Measurements from ENCODE around the gene DCUN1D2.

The DCUN1D2 gene

DNA sequence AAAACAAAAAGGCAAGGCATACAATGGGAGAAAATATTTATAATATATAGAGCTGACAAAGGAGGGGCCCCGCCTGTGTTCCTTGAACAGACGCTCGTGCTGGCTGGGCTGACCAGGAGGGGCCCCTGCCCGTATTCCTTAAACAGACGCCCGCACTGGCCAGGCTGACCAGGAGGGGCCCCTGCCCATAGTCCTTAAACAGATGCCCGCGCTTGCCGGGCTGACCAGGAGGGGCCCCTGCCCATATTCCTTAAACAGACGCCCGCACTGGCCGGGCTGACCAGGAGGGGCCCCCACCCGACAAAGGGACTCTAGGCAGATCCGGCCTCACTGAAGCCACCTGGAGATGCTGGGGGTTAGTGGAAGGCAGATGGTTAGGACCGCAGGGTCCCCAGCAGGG lies 46.5 kb downstream of the DCUN1D2 start:
- no peaks in the 10 kb centered on the region for H3K9me2 ChIP-seq (replicated peaks; ENCODE audit: insufficient read depth, low read length)
- H3K9ac ChIP-seq (ENCODE audit: low read length), result no peak overlapping the region
- no peaks in the 10 kb centered on the region for H3K4me1 ChIP-seq (ENCODE audit: low read length)
- H4K20me1 ChIP-seq (ENCODE audit: insufficient read depth, low read length), result no peaks in the 10 kb centered on the region
- no peaks in the 10 kb centered on the region for H3K79me2 ChIP-seq (ENCODE audit: low read length)
- TF ChIP-seq CTCF (IDR thresholded peaks at IDR 0.05; ENCODE audit: low read length) (no peak), EZH2 (optimal IDR thresholded peaks at IDR 0.05; ENCODE audit: low read depth, low read length) (no peak), EZH2phosphoT487 (IDR thresholded peaks at IDR 0.05; ENCODE audit: low read length) (no peak)
- no peak overlapping the region for H3K4me3 ChIP-seq (ENCODE audit: low read length)
- DNase-seq, result no peak
- H2AFZ ChIP-seq (ENCODE audit: low read length), result no peak overlapping the region
- H3F3A ChIP-seq (ENCODE audit: insufficient read depth, low read length), result no peaks in the 10 kb centered on the region
- no peaks in the 10 kb centered on the region for H3K9me3 ChIP-seq (replicated peaks; ENCODE audit: insufficient read depth, low read length)
- no peak overlapping the region for H3K4me2 ChIP-seq (ENCODE audit: low read depth, low read length)
- H3K27ac ChIP-seq (ENCODE audit: low read length), result no peak overlapping the region
- no peaks in the 10 kb centered on the region for H3K36me3 ChIP-seq (replicated peaks; ENCODE audit: insufficient read depth, low read length)
- H3K27me3 ChIP-seq (replicated peaks; ENCODE audit: insufficient read depth, low read length), result no peaks in the 10 kb centered on the region

GRCh38 chr13:113442985-113443362 lies 47.5 kb downstream of the DCUN1D2 start:
- no peak overlapping the region for H3K9ac ChIP-seq (ENCODE audit: low read length)
- no peaks in the 10 kb centered on the region for H3K9me3 ChIP-seq (replicated peaks; ENCODE audit: insufficient read depth, low read length)
- no peaks in the 10 kb centered on the region for H3F3A ChIP-seq (ENCODE audit: insufficient read depth, low read length)
- TF ChIP-seq CTCF (IDR thresholded peaks at IDR 0.05; ENCODE audit: low read length) (no peak), EZH2 (optimal IDR thresholded peaks at IDR 0.05; ENCODE audit: low read depth, low read length) (no peak), EZH2phosphoT487 (IDR thresholded peaks at IDR 0.05; ENCODE audit: low read length) (no peak)
- no peak overlapping the region for H2AFZ ChIP-seq (ENCODE audit: low read length)
- no peak overlapping the region for H3K27ac ChIP-seq (ENCODE audit: low read length)
- DNase-seq, result no peak
- H3K4me1 ChIP-seq (ENCODE audit: low read length), result no peaks in the 10 kb centered on the region
- no peaks in the 10 kb centered on the region for H3K36me3 ChIP-seq (replicated peaks; ENCODE audit: insufficient read depth, low read length)
- no peaks in the 10 kb centered on the region for H4K20me1 ChIP-seq (ENCODE audit: insufficient read depth, low read length)
- no peaks in the 10 kb centered on the region for H3K27me3 ChIP-seq (replicated peaks; ENCODE audit: insufficient read depth, low read length)
- no peaks in the 10 kb centered on the region for H3K79me2 ChIP-seq (ENCODE audit: low read length)
- H3K9me2 ChIP-seq (replicated peaks; ENCODE audit: insufficient read depth, low read length), result no peaks in the 10 kb centered on the region
- H3K4me3 ChIP-seq (ENCODE audit: low read length), result no peak overlapping the region
- no peak overlapping the region for H3K4me2 ChIP-seq (ENCODE audit: low read depth, low read length)

DNA sequence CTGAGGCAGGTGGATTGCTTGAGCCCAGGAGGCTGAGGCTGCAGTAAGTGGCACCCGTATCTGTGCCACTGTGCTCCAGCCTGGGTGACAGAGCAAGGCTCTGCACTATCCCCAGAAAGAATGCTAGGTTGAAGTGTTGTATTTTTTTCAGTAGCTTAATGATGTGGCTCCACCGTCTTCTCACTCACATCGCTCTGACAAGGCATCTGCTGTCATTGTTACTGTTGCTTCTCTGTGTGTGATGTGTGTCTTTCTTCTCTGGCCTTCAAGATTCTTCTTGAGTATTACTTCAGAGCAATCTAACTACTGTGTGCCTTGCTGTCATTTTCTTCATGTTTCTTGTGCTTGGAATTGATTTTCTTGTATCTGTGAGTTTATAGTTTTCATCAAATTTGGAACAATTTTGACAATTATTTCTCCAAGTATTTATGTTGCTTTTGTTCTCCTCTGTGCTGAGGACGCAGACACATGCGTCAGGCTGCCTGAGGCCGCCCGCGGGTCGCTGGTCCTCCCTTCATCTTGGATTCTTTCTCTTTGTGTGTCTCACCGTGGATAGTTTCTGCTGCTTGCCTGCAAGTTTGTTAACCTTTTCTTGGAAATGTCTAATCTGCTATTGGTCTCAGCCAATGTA lies 48.0 kb downstream of the DCUN1D2 start:
- no peak for TF ChIP-seq EZH2 (optimal IDR thresholded peaks at IDR 0.05; ENCODE audit: low read depth, low read length)
- no peak for TF ChIP-seq EZH2phosphoT487 (IDR thresholded peaks at IDR 0.05; ENCODE audit: low read length)
- TF ChIP-seq CTCF (IDR thresholded peaks at IDR 0.05; ENCODE audit: low read length), result no peak
- Histone ChIP-seq H3K4me2 (ENCODE audit: low read depth, low read length) (no peak overlapping the region), H3K27ac (ENCODE audit: low read length) (no peak overlapping the region), H3K36me3 (replicated peaks; ENCODE audit: insufficient read depth, low read length) (no peaks in the 10 kb centered on the region), H2AFZ (ENCODE audit: low read length) (no peak overlapping the region), H3F3A (ENCODE audit: insufficient read depth, low read length) (no peaks in the 10 kb centered on the region), H3K27me3 (replicated peaks; ENCODE audit: insufficient read depth, low read length) (no peaks in the 10 kb centered on the region), H4K20me1 (ENCODE audit: insufficient read depth, low read length) (no peaks in the 10 kb centered on the region), H3K9ac (ENCODE audit: low read length) (no peak overlapping the region), H3K9me3 (replicated peaks; ENCODE audit: insufficient read depth, low read length) (no peaks in the 10 kb centered on the region), H3K4me1 (ENCODE audit: low read length) (no peaks in the 10 kb centered on the region), H3K79me2 (ENCODE audit: low read length) (no peaks in the 10 kb centered on the region), H3K9me2 (replicated peaks; ENCODE audit: insufficient read depth, low read length) (no peaks in the 10 kb centered on the region), H3K4me3 (ENCODE audit: low read length) (no peak overlapping the region)
- no peak for DNase-seq
